PC-9 (cell line): ENCODE results near the gene MFAP3.

ENCODE experiments used
- EZH2 ChIP-seq: fragments of 200-600 bp; sonication (generic); IDR thresholded peaks from 2 replicates; pipeline ENCODE4 v1.8.0; 2017; ENCODE audit warnings: antibody characterized with exemption, low read depth
- TF ChIP-seq, protein P1 (sequence below): fragments of 200-600 bp; sonication (generic); conservative IDR thresholded peaks from 2 replicates; pipeline ENCODE4 v1.6.1; 2017; ENCODE audit warnings: mixed run types, antibody characterized with exemption, mild to moderate bottlenecking, moderate library complexity

DNA sequence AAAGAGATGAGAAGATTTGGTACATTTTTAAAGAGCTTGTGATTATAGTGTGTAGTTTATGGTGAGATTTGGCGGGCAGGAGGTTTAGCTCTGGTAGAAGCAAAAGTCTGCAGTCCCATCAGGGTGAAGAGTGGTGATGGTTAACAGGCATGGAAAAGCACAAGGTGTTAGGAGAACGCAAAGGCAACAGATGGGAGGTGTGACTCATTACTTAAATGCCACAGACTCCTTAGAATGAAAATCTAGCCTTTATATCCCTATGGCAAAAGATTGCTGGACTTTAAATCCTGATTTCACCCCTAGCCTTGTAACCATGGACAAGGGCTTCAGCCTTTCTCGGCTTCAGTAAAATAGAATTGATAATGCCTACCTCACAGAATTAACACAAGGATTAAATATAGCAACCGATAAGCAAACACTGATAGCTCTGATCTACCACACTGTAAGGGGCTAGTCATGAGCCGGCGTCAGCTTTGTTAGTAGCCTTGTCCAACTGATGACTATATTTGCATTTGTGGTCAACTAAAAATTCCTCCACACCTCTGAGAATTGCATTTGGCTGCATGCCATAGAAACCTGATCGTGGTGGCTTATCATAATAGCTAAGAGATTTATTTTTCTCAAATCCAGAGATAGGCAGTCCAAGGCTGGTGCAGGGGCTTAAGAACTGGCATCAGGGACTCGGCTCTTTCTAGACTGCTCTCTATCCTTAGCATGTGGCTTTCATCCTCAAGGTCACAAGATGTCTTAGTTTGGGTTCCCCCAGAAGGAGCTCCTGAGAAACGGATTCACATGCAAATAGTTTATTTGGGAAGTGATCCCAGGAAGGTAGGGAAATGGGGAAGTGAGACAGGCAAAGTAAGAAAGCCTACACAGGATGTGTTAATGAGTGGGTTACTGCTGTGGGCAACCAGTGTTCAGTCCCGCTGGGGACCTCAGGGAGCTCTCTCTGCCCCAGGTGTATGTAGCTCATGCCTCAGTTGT, 19.6 kb downstream of the MFAP3 start:
- TF ChIP-seq, protein P1, sequence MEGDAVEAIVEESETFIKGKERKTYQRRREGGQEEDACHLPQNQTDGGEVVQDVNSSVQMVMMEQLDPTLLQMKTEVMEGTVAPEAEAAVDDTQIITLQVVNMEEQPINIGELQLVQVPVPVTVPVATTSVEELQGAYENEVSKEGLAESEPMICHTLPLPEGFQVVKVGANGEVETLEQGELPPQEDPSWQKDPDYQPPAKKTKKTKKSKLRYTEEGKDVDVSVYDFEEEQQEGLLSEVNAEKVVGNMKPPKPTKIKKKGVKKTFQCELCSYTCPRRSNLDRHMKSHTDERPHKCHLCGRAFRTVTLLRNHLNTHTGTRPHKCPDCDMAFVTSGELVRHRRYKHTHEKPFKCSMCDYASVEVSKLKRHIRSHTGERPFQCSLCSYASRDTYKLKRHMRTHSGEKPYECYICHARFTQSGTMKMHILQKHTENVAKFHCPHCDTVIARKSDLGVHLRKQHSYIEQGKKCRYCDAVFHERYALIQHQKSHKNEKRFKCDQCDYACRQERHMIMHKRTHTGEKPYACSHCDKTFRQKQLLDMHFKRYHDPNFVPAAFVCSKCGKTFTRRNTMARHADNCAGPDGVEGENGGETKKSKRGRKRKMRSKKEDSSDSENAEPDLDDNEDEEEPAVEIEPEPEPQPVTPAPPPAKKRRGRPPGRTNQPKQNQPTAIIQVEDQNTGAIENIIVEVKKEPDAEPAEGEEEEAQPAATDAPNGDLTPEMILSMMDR: no peak
- TF ChIP-seq EZH2: no peak
